A204.1 (cell line): ENCODE data around the gene SPINK1.
"Not testable (repeated sequence)": the region's sequence is repeated elsewhere in the genome, so short reads cannot be mapped to it uniquely, and the experiment has no call there.

Source experiments
- FAIRE-seq: peaks from 2 replicates; lab custom pipeline; 2012; peaks lifted over from hg19 to GRCh38; lab: Jason Lieb, UNC

The SPINK1 gene

DNA sequence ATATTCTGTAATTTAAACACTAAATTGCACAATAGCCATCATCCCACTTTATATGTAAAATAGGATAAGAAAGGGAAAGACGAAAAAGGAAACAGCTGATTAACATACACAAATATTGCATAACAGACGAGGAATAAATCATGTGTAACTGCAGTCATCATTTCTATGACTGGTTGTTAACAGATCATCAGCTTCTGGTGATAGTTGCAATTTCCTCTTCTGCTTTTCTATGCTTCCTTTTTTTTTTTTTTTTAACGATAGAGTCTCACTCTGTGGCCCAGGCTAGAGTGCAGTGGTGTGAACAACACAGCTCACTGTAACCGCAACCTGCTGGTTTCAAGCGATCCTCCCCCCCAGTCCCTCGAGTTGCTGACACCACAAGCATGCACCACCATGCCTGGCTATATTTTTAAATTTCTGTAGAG, 26.4 kb downstream of the SPINK1 start:
- FAIRE-seq, result no peak

DNA sequence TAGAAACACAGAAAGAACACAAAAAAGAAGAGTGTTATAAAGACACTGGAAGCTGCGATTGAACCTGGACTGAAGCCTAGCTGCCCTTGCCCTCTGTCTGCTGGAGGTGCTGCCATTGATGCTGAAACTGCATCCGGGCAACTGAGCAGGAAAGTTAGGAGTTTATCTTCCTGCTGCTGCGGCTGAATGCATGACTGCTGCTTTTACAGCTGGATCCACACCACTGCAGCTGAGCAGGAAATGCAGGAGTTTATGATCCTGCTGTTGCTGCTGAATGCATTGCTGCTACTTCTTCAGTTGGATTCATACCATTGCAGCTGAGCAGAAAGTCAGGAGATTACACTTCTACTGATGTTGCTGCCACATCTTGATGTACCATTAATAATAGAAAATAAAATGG, 27.1 kb downstream of the SPINK1 start:
- FAIRE-seq, result no peak

DNA sequence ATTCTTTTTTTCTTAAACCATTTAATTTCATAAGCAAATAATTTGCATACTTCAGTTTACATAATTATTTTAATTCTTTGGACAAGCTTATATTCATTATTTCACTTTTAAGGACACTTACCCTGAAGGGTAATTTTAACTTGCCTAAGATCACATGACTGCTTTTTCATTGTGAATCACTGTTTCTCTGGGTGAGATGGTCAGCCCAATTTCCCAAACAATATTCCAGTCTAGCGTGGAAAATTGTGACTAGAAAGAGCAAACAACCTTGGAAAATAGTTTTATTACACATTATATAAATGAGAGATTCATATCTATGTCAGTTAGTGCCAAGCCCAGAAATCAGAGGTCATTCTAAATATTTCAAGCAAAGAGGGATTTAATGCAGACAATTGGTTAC, 27.5 kb downstream of the SPINK1 start:
- FAIRE-seq, result no peak

DNA sequence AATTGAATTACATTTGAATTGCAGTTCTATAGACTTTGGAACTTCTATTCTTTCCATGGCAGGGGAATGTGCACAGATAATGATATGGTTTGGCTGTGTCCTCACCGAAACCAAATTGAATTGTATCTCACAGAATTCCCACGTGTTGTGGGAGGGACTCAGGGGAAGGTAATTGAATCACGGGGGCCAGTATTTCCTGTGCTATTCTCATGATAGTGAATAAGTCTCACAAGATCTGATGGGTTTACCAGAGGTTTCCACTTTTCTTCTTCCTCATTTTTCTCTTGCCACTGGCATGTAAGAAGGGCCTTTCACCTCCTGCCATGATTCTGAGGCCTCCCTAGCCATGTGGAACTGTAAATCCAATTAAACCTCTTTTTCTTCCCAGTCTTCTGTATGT, 28.3 kb downstream of the SPINK1 start:
- FAIRE-seq, result not testable (repeated sequence)

DNA sequence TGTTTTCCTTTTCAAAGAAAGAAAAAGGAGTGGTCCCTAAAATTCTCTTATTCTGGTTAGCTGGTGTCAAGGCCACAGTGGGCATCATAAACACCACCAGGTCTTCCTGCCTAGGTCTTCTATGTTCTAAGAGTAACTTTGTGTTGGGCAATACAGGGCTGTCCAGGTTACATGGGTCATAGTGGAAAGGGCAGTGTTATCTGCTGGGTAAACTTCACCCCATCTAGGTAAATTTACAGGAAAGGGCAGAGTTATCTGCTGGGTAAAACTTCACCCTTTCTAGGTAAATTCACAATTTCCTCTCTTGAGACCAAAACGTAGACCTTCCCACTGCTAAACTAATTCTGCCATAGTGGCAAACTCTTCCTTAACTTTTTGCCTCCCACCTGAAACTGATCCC, 30.0 kb downstream of the SPINK1 start:
- FAIRE-seq, result no peak

DNA sequence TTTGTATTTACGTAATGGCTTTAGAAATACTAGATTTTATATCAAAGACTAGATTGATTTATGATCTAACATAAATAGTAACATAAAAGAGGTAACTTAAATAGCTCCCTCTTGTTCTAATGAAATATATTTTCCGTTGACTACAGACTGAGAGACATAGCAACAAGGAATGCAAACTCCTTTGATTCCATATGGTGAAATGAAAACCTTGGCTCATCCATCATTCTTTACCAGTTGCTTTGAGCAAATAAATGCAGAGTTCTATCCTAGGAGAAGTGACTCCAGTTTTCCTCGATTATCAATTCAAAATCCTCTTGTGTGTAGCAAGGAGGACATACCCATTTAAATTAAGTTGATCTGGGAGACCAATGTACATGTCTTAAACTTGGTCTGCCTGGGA, 31.0 kb downstream of the SPINK1 start:
- FAIRE-seq, result no peak

DNA sequence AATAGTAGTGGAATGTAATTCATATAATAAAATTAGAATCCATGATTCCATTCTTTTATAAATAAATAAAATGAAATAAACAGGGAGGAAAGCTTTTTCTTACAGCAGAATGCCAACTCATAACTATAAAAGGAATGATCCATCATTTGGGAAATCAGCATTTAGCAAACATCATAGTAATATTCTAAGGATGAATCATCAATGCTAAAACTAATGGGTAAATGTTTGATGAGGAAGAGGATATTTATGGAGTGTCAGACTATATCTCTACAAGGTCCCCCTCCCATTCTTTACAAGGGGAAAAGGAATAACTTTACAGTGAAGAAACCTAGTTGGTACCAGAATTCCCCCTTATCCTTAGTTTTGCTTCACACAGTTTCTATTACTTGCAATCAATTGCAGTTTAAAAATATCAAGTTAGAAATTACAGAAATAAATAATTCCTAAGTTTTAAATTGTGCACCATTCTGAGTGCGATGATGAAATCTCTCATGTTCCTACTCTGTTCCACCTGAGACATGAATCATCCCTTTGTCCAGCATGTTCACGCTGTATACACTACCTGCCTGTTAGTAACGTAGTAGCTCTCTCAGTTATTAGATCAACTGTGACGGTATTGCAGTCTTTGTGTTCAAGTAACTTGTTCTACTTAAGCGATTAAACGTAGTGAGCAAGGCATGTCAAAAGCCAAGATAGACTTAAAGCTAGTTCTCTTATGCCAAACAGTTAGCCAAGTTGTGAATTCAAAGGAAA, 34.7 kb downstream of the SPINK1 start:
- no peak for FAIRE-seq

DNA sequence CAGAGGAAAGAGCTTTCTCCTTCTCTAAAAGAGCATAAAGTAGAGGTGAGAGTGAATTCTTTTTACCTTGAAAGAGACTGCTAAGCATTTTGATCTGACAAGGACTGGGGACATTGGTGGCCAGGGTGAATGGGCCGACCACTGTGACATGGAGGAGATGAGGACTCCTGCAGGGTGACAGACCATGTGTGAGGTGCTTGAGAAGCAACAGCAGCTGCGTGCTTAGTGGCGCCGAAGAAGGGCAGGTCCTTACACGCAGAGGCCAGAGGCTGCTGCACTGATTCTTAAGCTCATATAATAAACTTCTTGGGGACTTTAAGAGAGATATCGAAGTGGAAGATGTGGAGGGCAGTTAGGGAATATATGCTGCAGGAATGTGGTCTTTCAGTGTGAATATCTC, 40.3 kb downstream of the SPINK1 start:
- FAIRE-seq, result no peak

DNA sequence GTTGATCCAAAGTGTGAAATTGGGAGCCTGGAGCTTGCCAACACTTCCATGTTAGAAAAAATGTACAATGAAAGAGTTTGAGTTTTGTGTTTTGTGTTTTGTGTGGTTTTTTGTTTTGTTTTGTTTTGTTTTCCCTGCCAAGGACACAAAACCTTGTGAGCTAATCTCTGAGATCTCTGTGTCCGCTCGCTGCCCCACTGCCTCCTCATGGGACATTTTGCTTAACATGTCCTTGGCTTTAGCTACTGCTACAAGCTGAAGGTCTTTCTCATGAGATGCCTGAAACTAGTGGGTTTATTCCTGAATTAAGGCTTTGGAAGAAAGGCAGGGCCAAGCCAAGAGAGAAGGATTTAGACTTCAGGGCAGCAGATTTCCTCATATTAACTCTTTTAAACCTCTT, 41.7 kb downstream of the SPINK1 start:
- no peak for FAIRE-seq

DNA sequence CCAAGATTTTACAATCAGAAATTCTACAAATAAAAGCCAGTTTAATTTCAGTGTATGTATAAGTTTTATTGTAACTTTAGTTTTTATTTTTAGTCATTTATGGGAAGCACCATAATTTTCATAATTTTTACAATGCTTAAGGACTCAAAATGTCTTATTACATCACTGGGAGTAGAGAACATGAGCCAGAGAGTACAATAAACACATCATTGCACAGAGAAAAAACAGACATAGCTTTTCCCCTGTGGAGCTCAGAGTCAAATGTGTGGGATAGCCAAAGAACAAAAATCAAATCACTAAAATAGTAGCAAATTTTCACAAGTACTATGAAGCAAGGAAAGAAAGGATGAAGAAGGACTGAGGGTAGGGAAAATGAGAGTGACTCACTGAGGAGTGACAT, 43.4 kb downstream of the SPINK1 start:
- no peak for FAIRE-seq

DNA sequence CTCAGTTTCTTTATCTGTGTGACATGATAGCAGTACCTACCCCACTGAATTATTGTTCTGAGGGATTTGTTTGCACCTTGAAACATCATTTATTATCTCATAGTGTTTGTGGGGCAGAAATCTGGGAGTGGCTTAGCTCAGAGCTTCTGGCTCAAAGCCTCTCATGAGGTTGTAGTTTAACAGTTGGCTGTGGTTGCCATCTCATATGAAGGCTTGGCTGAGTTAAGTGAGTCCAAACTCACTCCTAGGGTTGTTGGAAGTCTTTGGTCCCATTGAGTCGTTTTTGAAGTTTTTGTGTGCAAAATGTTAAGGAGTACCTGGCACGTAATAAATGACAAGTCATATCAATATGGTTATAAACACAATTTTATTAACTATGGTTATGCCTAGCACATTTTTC, 45.3 kb downstream of the SPINK1 start:
- FAIRE-seq, result no peak

DNA sequence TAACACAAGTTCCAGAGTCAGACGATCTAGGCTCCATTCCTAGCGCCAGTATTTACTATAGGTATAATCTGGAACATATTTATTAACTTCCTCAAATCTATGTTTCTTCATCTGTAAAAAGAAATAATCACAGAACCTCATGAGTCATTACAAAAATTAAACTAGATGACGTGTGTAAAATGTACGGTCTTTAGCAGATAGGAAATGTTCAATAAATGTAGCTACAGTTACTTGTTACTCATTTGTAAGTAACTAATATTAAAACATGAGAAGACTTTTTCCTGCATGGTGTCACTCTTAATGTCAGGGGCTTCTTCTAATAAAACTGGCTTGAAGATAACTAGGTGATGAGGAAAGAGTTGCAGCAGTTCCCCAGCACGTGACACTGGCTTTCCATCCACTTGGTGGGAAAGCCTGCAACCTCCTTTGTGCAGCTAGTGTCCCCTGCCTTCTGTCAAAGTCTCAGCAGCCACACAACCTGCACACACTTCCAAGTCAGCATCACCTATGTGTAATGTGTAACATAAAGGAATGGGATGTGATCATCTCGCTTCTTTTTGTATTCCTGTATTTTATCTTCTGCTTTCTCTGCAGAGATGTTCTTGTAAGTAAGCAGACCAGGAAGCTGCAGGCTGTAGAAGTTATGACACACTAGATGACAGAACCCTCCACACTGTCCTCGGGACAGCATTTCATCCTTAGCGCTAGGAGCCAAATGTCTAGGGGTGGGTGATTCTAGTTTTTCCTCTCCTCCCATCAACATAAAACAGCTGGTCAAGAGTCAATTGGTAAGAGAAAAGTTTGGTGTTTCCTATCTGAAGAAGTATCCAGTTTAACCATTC, 47.1 kb downstream of the SPINK1 start:
- no peak for FAIRE-seq

DNA sequence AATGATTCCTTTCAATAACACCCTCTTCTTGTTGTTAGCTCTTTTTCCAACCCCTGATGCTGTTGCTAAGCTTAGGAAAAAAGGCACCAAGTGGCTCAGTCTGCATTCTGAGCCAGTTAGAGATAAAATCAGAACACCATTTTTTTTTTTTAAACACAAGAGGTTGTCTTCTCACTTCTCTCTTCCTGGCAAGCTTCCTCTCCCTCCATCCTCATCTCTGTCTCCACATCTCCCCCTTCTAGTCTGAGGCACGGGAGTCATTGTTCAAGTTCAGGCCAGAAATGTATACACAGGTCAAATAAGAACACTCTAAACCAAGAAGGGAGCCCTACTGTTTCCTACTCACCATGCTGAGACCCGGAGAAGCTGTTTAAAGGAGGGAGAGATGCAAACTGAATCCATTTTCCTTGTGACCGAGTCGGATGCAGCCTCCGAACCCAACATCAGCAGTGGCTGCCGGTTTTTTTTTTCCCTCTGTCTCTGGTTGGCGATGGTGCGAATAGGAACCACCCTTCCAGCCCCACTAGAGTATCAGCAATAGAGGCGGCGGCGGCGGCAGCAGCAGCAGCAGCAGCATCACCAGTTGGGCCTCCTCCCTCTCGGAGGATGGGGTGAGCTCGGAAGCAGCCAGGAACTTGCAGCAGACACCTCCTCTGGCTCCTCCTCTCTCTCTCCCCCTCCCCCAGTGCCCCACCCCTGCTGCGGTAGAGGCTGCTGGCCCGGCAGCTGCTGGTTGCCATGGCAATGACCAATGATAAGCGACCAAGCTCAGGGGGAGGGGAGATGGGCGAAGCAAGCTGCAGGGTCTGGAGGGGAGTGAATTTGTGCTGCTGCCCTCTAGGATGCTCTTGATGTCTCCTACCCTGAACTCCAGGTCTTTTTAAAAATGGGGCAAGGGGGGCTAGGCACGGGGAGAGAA, 49.1 kb downstream of the SPINK1 start, which contains the start of gene JAKMIP2:
TSS of gene JAKMIP2 (minus strand) at position 619 of the 919 bp plus-strand sequence. CDS start 110,922 bp downstream, outside the sequence.
- no peak for FAIRE-seq

DNA sequence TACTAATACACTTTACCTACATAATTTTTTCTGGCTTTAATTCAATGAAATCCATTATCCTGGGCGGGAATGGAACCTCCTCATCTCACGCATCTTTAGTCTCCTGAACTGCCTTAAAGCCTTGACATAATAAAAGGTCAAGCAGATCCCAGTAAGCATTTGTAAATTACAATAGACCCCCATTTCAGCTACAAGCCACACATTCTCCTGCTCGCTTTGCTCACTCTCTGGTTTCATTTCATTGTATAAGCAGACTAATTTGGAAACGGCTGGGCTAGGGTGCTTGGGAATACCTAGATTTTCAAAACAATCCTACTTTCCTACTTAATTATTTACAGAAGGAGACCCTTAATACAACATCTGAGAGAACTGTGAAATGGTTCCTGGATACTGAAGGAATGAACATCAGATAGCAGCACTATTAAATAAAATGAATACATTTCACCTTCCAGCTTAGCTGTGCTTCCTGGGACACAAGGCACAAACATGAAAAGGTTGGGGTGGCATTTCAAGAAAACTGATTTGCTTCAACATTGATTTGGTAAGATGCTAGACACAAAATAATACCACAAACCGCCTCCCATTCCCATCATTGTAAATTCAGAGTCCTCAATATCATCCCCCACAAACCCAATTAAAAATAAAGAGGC, 50.4 kb downstream of the SPINK1 start:
- FAIRE-seq, result no peak

DNA sequence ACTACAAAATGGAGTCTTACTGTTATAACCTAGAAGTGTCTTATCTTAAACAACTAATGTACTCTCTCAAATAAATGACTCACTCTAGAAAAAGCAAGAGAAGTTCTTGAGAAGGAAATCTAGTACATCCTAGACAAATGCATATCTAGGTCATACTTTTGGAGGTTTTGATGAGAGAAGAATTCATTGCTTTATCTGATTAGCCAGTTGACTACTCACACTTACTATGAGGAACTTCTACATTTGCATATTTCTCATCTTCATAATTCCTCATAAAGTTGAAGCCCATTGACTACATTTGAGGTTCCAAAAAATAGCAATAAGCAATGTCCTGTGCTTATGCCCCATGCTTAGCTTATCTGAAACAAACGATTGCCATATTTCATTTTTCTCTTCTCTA, 51.8 kb downstream of the SPINK1 start:
- FAIRE-seq, result no peak

DNA sequence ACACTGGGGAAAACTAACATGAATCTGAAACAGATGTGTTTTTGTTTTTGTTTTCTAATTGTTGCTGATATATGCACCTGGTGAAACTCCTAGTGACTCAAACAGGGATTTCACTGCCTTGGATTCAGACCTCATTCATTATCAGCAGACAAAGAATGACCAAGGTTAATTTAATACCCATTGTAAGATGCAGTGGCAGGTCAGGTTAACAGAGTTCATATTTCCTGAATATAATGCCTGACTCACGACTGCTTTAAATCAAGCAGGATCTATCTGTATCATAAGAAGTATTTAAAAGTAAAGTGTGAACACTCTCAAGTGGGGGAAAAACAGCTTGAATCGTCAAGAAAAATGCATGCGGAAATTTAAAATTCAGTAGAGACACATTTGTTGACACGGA, 54.5 kb downstream of the SPINK1 start:
- FAIRE-seq, result no peak
